Bronchial epithelial cell (primary cell): ENCODE results near the gene M1AP. TPM values are rescaled to one million over a fixed set of nuclear protein-coding genes. Genes with fewer than 3 reads are reported as not detected.

Experiments used
- DNase-seq: peaks from one replicate; pipeline ENCODE4 v3.0.0-alpha.2; 2010; ENCODE audit warnings: low read depth
- FAIRE-seq: peaks from 2 replicates; lab custom pipeline; 2011; peaks lifted over from hg19 to GRCh38; lab: Jason Lieb, UNC
- H3K27me3 ChIP-seq: 2 replicates; pipeline ENCODE4 v1.5.1; 2011; ENCODE audit warnings: low read length; ENCODE audit not compliant: control insufficient read depth, insufficient read depth
- H3K36me3 ChIP-seq: 2 replicates; pipeline ENCODE4 v1.5.1; 2011; ENCODE audit warnings: low read length; ENCODE audit not compliant: control insufficient read depth, insufficient read depth
- H3K4me3 ChIP-seq: 2 replicates; pipeline ENCODE4 v1.5.1; 2011; ENCODE audit warnings: mild to moderate bottlenecking, low read depth, low read length, control low read depth
- CTCF ChIP-seq: IDR thresholded peaks from 2 replicates; pipeline ENCODE4 v1.5.1; 2011; ENCODE audit warnings: mild to moderate bottlenecking, moderate library complexity, low read length, control low read depth, inconsistent platforms; ENCODE audit not compliant: insufficient read depth, severe bottlenecking
- total RNA-seq: library from RNA; depleted of rRNA; stranded (reverse); fragments of >200 nt; gene quantifications from 2 replicates; pipeline ENCODE4 v1.2.1, GENCODE V29; 2014

M1AP gene
- total RNA-seq, 1 donor from 2014 or later = 0.53 TPM

- FAIRE-seq (no peak), DNase-seq (peak; percentile 41)
- no peak for TF ChIP-seq CTCF
- no peak overlapping the region for H3K4me3 ChIP-seq
- no peaks in the 10 kb centered on the region for H3K36me3 ChIP-seq
- H3K27me3 ChIP-seq = no peaks in the 10 kb centered on the region
Observed at GRCh38 chr2:74583504-74583903, 64.6 kb downstream of the M1AP start.

GRCh38 chr2:74582184-74582583 lies 65.9 kb downstream of the M1AP start:
- no peak overlapping the region for H3K4me3 ChIP-seq
- no peaks in the 10 kb centered on the region for H3K36me3 ChIP-seq
- FAIRE-seq (no peak), DNase-seq (no peak)
- no peak for TF ChIP-seq CTCF
- no peaks in the 10 kb centered on the region for H3K27me3 ChIP-seq

- no peak for FAIRE-seq
- DNase-seq = no peak
- Histone ChIP-seq H3K4me3 (no peak overlapping the region), H3K36me3 (no peaks in the 10 kb centered on the region), H3K27me3 (no peaks in the 10 kb centered on the region)
- TF ChIP-seq CTCF = no peak
Observed at GRCh38 chr2:74581463-74581862, 66.7 kb downstream of the M1AP start.

GRCh38 chr2:74578408-74578807 lies 69.7 kb downstream of the M1AP start:
- TF ChIP-seq CTCF = no peak
- Histone ChIP-seq H3K36me3 (no peaks in the 10 kb centered on the region), H3K27me3 (no peaks in the 10 kb centered on the region), H3K4me3 (no peak overlapping the region)
- FAIRE-seq (no peak), DNase-seq (no peak)

- H3K36me3 ChIP-seq = no peaks in the 10 kb centered on the region
- no peak overlapping the region for H3K4me3 ChIP-seq
- no peak for TF ChIP-seq CTCF
- FAIRE-seq (no peak), DNase-seq (no peak)
- no peaks in the 10 kb centered on the region for H3K27me3 ChIP-seq
Observed at GRCh38 chr2:74577448-74577847, 70.7 kb downstream of the M1AP start.

GRCh38 chr2:74576863-74577229 lies 71.3 kb downstream of the M1AP start:
- Histone ChIP-seq H3K27me3 (no peaks in the 10 kb centered on the region), H3K36me3 (no peaks in the 10 kb centered on the region), H3K4me3 (no peak overlapping the region)
- FAIRE-seq = no peak
- TF ChIP-seq CTCF = no peak
- no peak for DNase-seq
